Activated CD4-positive, alpha-beta T cell treated with anti-CD3 and anti-CD28 coated beads for 36 hours (primary cell): ENCODE data around the gene ADAT3. TPM values are rescaled to one million over a fixed set of nuclear protein-coding genes. Genes with fewer than 3 reads are reported as not detected.

Source experiments
- ATAC-seq: fragments of 200-7000 bp; cut with Tn5 transposase; one replicate; pipeline ENCODE4 v1.10.0; 2021; ENCODE audit warnings: mild to moderate bottlenecking, moderate library complexity
- CTCF ChIA-PET: fragments of 350-600 bp; sonication (Branson Sonifier 250); formaldehyde crosslinking; loops from one replicate; lab custom pipeline; 2021; ENCODE audit warnings: antibody characterized with exemption; lab: Charles Lee
- POLR2A ChIA-PET: fragments of 350-600 bp; sonication (Branson Sonifier 250); formaldehyde crosslinking; loops from one replicate; lab custom pipeline; 2021; ENCODE audit warnings: antibody characterized with exemption, inconsistent platforms; lab: Charles Lee
- DNase-seq: peaks from one replicate; pipeline ENCODE4 v3.0.0-alpha.2; 2020
- H3K27ac Mint-ChIP-seq: one replicate; pipeline ENCODE4 v1.8.0; 2021; ENCODE audit warnings: mixed read lengths
- H3K27me3 Mint-ChIP-seq: one replicate; pipeline ENCODE4 v1.8.0; 2021; ENCODE audit warnings: mixed read lengths
- H3K36me3 Mint-ChIP-seq: one replicate; pipeline ENCODE4 v1.8.0; 2021; ENCODE audit warnings: low read depth, mixed read lengths
- H3K4me1 Mint-ChIP-seq: one replicate; pipeline ENCODE4 v1.8.0; 2021; ENCODE audit warnings: mixed read lengths
- H3K4me3 Mint-ChIP-seq: one replicate; pipeline ENCODE4 v1.8.0; 2021; ENCODE audit warnings: mild to moderate bottlenecking, moderate library complexity, mixed read lengths
- H3K9me3 Mint-ChIP-seq: one replicate; pipeline ENCODE4 v1.8.0; 2021; ENCODE audit warnings: low read depth, mixed read lengths
- intact Hi-C, 2 experiments: fragments of 100-400 bp; cut with DNase I in 1 of 2; cut with micrococcal nuclease in 1 of 2; formaldehyde crosslinking; loops; one replicate each; pipeline versions ENCODE4 v1.14.2 to v1.15.1; 2022 to 2024; cut with DNase I, micrococcal nuclease
- total RNA-seq, 2 experiments: library from RNA; stranded (reverse); gene quantifications; one replicate each; pipeline ENCODE4 v1.2.3, GENCODE V29; 2021

The ADAT3 gene
- total RNA-seq, 2 experiments from 2014 or later, result 5.6 to 6.1 TPM

DNA sequence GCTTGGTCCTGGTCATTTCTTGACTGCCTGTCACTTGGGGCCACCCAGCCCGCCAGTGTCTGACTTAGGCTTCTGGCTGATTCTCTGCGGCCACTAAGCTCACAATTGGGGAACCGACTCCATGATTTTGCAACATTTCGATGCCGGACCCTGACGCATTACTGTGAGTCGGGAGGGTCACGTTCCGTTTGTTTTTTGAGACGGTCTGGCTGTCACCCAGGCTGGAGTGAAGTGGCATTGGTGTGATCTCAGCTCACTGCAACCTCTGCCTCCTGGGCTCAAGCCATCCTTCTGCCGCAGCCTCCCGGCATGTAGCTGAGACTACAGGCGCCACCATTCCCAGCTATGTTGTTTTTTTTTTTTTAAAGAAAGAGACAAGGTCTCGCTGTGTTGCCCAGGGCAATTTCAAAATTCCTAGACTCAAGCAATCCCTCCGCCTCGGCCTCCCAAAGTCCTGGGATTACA, 3.2 kb upstream of the ADAT3 start:
- H3K27ac Mint-ChIP-seq, result peak overlapping the region; percentile 25
- H3K36me3 Mint-ChIP-seq, result peaks cover 5% of the 10 kb centered on the region
- no peak for ATAC-seq
- no peak overlapping the region for H3K4me3 Mint-ChIP-seq
- POLR2A ChIA-PET, result no interaction called here
- H3K9me3 Mint-ChIP-seq, result no peaks in the 10 kb centered on the region
- no peak for DNase-seq
- intact Hi-C loops, result no loop called here
- CTCF ChIA-PET, result interaction anchor here (0.8 kb wide), 1 partner anchor 414 kb away, joined by 3 read pairs; no protein-coding TSS in a partner anchor
- no peaks in the 10 kb centered on the region for H3K27me3 Mint-ChIP-seq
- peaks cover 38% of the 10 kb centered on the region for H3K4me1 Mint-ChIP-seq

DNA sequence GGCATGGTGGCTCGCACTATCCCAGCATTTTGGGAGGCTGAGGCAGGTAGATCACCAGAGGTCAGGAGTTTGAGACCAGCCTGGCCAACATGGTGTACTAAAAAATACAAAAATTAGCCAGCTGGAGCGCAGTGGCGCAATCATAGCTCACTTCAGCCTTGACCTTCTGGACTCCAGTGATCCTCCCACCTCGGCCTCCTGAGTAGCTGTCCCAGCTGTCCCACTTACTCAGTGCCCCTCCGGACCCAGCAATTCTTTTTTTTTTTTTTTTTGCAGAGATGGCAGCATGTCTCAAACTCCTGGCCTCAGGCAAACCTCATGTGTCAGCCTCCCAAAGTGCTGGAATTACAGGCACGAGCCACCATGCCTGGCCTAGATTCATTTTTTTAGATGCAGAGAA, 2.3 kb upstream of the ADAT3 start:
- Mint-ChIP-seq H3K27ac (peak overlapping the region; percentile 63), H3K36me3 (peaks cover 5% of the 10 kb centered on the region), H3K9me3 (no peaks in the 10 kb centered on the region), H3K4me3 (no peak overlapping the region), H3K4me1 (peaks cover 34% of the 10 kb centered on the region), H3K27me3 (no peaks in the 10 kb centered on the region)
- intact Hi-C loops, result no loop called here
- ATAC-seq (no peak), DNase-seq (no peak)
- ChIA-PET CTCF (interaction anchor here (0.6 to 1.7 kb wide), 5 partner anchors 24 to 1175 kb away, joined by 3 to 6 read pairs (median 4); no protein-coding TSS in a partner anchor), POLR2A (interaction anchor here (0.6 to 1.4 kb wide), 2 partner anchors 27 to 149 kb away, joined by 4 to 5 read pairs; no protein-coding TSS in a partner anchor)

DNA sequence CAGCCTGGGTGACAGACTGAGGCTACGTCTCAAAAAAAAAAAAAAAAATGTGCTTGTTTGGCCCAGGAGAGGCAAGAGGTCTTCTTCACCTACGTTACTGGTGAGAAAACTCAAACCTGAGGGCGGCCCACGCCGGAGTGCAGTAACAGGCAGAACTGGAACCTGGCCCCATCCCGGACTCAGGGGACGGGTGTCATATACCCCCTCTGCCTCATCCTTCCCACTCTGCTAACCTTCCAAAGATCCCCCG, 414 bp upstream of the ADAT3 start:
- H3K36me3 Mint-ChIP-seq, result peaks cover 5% of the 10 kb centered on the region
- peaks cover 42% of the 10 kb centered on the region for H3K4me1 Mint-ChIP-seq
- no peaks in the 10 kb centered on the region for H3K27me3 Mint-ChIP-seq
- H3K4me3 Mint-ChIP-seq, result peak overlapping the region; percentile 84
- ChIA-PET POLR2A (no interaction called here), CTCF (no interaction called here)
- peak overlapping the region; percentile 77 for H3K27ac Mint-ChIP-seq
- no peaks in the 10 kb centered on the region for H3K9me3 Mint-ChIP-seq
- intact Hi-C loops, result loop anchor here (1.0 to 2.0 kb wide), 10 partner anchors 19 to 332 kb away; partner anchors contain the start of genes ABHD17A (in 2 of the 2), AP3D1 (in 1 of the 2), IZUMO4 (in 1 of the 2) and MOB3A (in 1 of the 2)
- DNase-seq, result no peak
- ATAC-seq, result no peak

DNA sequence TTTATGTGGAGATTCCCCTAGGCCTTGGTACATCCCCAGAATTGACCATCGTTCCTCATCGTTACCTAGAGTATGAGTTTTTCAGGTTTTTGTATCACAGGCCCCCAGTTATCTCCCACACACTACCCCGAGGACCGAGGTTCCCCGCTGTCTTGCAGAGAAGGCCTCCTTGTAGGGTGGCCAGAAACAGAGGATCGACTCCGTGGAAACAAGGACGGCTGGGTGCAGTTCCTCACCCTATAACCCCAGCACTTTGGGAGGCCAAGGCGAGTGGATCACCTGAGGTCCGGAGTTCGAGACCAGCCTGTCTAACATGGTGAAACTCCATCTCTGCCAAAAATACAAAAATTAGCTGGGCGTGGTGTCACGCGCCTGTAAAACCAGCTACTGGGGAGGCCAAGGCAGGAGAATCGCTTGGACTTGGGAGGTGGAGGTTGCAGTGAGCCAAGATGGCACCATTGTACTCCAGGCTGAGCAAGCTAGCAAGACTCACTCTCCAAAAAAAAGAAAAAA, 720 bp downstream of the ADAT3 start:
- POLR2A ChIA-PET, result interaction anchor here (0.5 to 0.7 kb wide), 2 partner anchors 9 to 682 kb away, joined by 4 to 5 read pairs; no protein-coding TSS in a partner anchor
- Mint-ChIP-seq H3K36me3 (peaks cover 7% of the 10 kb centered on the region), H3K4me3 (peak overlapping the region; percentile 84), H3K9me3 (no peaks in the 10 kb centered on the region), H3K27me3 (no peaks in the 10 kb centered on the region), H3K4me1 (peaks cover 47% of the 10 kb centered on the region), H3K27ac (peak overlapping the region; percentile 82)
- intact Hi-C loops, result loop anchor here (1.0 to 2.0 kb wide), 10 partner anchors 21 to 330 kb away; partner anchors contain the start of genes ABHD17A (in 2 of the 2), AP3D1 (in 1 of the 2), IZUMO4 (in 1 of the 2) and MOB3A (in 1 of the 2)
- ATAC-seq (no peak), DNase-seq (no peak)
- CTCF ChIA-PET, result interaction anchor here (1.0 kb wide), 1 partner anchor 9 kb away, joined by 5 read pairs; no protein-coding TSS in a partner anchor

DNA sequence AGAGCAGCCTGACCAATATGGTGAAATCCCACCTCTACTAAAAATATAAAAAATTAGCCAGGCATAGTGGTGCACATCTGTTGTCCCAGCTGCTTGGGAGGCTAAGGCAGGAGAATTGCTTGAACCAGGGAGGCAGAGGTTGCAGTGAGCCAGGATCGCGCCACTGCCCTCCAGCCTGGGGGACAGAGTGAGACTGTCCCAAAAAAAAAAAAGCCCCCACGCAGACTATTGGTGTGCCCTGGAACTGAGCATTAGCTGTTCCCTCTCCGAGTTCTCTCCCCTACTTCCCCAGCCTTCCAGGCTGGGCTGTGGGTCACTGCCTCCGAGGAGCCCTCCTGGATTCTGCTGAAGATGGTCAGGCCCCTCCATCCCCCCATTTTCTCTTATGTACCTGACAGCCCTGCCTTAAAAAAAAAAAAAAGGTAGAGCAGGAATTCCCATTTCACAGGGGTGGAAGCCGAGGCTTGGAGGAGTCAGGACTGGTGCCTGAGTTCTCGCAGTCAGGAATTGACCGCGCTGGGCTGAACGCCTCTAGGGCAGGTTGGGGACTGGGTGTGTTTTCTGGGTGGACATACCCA, 1.9 kb downstream of the ADAT3 start:
- Mint-ChIP-seq H3K9me3 (no peaks in the 10 kb centered on the region), H3K4me1 (peaks cover 47% of the 10 kb centered on the region), H3K27ac (no peak overlapping the region), H3K36me3 (peaks cover 7% of the 10 kb centered on the region), H3K27me3 (no peaks in the 10 kb centered on the region), H3K4me3 (no peak overlapping the region)
- ATAC-seq, result no peak
- intact Hi-C loops, result no loop called here
- no peak for DNase-seq
- ChIA-PET POLR2A (no interaction called here), CTCF (interaction anchor here (1.0 kb wide), 1 partner anchor 31 kb away, joined by 3 read pairs; no protein-coding TSS in a partner anchor)

DNA sequence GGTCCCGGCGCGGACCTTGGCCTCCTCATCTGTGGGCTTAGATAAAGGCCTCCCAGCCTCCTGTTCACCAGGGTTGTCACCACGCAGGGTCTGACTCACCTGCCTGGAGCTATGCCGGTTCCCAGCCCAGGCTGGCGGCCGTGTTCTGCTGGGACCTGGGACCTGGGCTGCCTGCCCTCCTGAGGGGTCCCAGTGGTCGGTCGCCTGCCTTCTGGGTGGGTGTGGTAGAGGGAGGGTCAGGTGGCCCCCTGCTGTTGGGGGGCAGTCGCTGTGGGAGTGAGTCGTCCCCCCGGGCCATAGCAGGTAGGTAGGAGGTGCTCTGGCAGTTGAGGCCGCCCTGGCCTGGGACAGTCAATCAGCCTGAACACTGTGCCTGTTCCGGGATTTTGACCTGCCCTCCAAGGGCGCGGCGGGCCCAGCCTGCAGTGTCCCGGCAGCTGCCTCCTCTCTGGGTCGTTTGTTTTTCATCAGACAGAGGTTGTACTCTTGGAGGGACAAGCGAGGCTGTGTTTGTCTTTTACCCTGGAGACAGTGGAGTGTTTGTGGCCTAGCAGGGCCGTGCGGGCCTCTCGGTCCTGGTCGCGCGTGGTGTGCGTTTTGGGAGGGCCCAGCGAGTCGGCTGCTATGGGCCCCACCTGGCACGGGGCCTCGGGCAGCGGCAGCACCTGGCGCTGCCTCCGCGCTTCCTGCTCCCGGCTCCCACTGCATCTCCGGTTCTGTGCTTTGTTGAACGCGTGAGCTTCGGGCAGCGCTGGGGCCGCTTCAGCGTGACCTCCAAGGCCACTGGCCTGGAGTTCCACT, 2.6 kb downstream of the ADAT3 start:
- Mint-ChIP-seq H3K27ac (no peak overlapping the region), H3K9me3 (no peaks in the 10 kb centered on the region), H3K36me3 (peaks cover 7% of the 10 kb centered on the region), H3K4me1 (peaks cover 46% of the 10 kb centered on the region), H3K27me3 (no peaks in the 10 kb centered on the region), H3K4me3 (no peak overlapping the region)
- CTCF ChIA-PET, result interaction anchor here (0.9 to 1.0 kb wide), 2 partner anchors 15 to 31 kb away, joined by 3 read pairs; no protein-coding TSS in a partner anchor
- intact Hi-C loops, result no loop called here
- no peak for ATAC-seq
- POLR2A ChIA-PET, result no interaction called here
- DNase-seq, result no peak

DNA sequence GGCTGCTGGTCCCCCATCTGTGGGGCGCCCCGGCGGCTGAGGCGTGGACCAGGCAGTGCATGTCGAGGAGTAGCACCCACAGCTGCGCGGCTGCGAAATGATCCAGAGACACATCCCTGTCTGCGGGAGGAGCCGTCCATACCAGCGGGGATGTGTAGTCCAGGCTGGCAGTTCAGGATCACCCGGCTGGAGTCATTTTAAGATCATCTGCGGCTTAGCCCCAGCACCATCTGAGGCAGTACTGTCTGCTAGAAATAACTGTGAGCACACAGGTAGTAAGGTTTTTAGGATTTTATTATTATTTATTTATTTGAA, 3.1 kb downstream of the ADAT3 start:
- DNase-seq (no peak), ATAC-seq (no peak)
- CTCF ChIA-PET, result interaction anchor here (0.9 kb wide), 1 partner anchor 15 kb away, joined by 3 read pairs; no protein-coding TSS in a partner anchor
- Mint-ChIP-seq H3K36me3 (peaks cover 9% of the 10 kb centered on the region), H3K4me3 (no peak overlapping the region), H3K4me1 (peaks cover 40% of the 10 kb centered on the region), H3K27me3 (no peaks in the 10 kb centered on the region), H3K9me3 (no peaks in the 10 kb centered on the region), H3K27ac (no peak overlapping the region)
- intact Hi-C loops, result no loop called here
- POLR2A ChIA-PET, result no interaction called here

DNA sequence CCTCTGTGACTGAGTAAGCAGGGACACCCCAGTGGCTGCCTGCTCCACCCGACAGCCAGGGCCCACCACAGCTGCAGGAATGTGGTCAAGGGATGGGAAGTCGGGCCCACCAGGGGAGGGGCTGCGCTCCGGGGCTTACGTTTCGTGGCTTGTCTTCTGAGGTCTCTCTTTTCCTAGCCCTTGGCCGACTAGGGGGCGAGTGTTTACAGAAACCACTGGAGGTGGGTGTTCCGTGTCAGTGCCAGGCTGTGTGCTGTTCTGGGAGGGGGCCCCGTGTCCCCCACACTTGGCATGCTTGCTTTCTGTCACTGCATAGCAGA, 4.5 kb downstream of the ADAT3 start:
- Mint-ChIP-seq H3K27me3 (no peaks in the 10 kb centered on the region), H3K4me1 (peaks cover 27% of the 10 kb centered on the region), H3K4me3 (no peak overlapping the region), H3K9me3 (no peaks in the 10 kb centered on the region), H3K27ac (no peak overlapping the region), H3K36me3 (peaks cover 10% of the 10 kb centered on the region)
- CTCF ChIA-PET, result interaction anchor here (0.6 to 0.7 kb wide), 2 partner anchors 19 to 24 kb away, joined by 3 read pairs; no protein-coding TSS in a partner anchor
- POLR2A ChIA-PET, result no interaction called here
- no peak for ATAC-seq
- intact Hi-C loops, result no loop called here
- no peak for DNase-seq

DNA sequence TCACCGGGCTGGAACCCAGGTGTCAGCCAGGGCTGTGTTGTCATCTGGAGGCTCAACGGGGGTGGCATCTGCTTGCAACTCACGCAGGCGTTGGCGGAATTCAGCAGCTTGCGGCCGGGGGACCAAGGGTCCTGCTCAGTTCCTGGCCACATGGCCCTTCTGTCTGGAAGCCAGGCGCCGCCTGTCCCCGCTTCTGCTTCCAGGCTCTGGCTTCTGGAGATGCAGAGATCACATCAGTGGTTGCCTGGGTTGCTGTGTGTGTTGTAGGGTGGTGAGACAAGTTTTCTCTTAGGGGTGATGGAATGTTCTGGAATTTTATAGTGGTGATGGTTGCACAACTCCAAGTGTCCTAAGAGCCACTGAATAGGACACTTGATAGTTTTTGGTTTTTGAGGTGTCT, 5.0 kb downstream of the ADAT3 start:
- ChIA-PET POLR2A (no interaction called here), CTCF (interaction anchor here (0.6 to 0.7 kb wide), 2 partner anchors 19 to 23 kb away, joined by 3 read pairs; no protein-coding TSS in a partner anchor)
- peaks cover 25% of the 10 kb centered on the region for H3K4me1 Mint-ChIP-seq
- H3K27ac Mint-ChIP-seq, result no peak overlapping the region
- no peaks in the 10 kb centered on the region for H3K9me3 Mint-ChIP-seq
- intact Hi-C loops, result no loop called here
- peaks cover 10% of the 10 kb centered on the region for H3K36me3 Mint-ChIP-seq
- no peak for ATAC-seq
- DNase-seq, result no peak
- no peaks in the 10 kb centered on the region for H3K27me3 Mint-ChIP-seq
- no peak overlapping the region for H3K4me3 Mint-ChIP-seq

DNA sequence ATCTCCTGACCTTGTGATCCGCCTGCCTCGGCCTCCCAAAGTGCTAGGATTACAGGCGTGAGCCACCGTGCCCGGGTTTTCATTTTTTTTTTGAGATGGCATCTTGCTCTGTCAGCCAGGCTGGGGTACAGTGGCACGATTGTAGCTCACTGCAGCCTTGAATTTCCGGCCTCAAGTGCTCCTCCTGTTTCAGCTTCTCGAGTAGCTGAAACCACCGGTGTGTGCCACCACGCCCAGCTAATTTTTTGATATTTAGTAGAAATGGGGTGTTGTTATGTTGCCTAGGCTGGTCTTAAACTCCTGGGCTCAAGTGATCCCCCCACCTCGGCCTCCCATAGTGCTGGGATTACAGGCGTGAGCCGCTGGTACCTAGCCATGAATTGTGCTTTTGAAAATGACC, 5.9 kb downstream of the ADAT3 start:
- Mint-ChIP-seq H3K36me3 (peaks cover 5% of the 10 kb centered on the region), H3K4me1 (peaks cover 19% of the 10 kb centered on the region), H3K9me3 (no peaks in the 10 kb centered on the region), H3K27ac (no peak overlapping the region), H3K27me3 (no peaks in the 10 kb centered on the region), H3K4me3 (no peak overlapping the region)
- intact Hi-C loops, result no loop called here
- CTCF ChIA-PET, result no interaction called here
- POLR2A ChIA-PET, result no interaction called here
- no peak for DNase-seq
- ATAC-seq, result no peak

DNA sequence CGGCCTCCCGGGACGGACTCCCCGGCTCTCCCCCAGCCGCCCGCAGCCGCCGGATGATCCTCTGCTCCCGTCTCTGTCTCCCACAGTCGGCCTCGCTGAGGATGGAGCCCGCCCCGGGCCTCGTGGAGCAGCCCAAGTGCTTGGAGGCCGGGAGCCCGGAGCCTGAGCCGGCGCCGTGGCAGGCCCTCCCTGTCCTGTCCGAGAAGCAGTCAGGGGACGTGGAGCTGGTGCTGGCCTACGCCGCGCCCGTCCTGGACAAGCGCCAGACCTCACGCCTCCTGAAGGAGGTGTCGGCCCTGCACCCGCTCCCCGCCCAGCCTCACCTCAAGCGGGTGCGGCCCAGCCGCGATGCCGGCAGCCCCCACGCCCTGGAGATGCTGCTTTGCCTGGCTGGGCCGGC, 6.8 kb downstream of the ADAT3 start:
- Mint-ChIP-seq H3K4me1 (peaks cover 19% of the 10 kb centered on the region), H3K4me3 (no peak overlapping the region), H3K27me3 (no peaks in the 10 kb centered on the region), H3K36me3 (peaks cover 5% of the 10 kb centered on the region), H3K27ac (no peak overlapping the region), H3K9me3 (no peaks in the 10 kb centered on the region)
- DNase-seq, result no peak
- ChIA-PET POLR2A (no interaction called here), CTCF (no interaction called here)
- no peak for ATAC-seq
- intact Hi-C loops, result no loop called here
